T1000 (cell line): ENCODE measurements around the gene OR2V2.
"Not testable (repeated sequence)": the region's sequence is repeated elsewhere in the genome, so short reads cannot be mapped to it uniquely, and the experiment has no call there.

ENCODE experiments used
- DNase-seq: peaks from one replicate; lab custom pipeline; 2025; ENCODE audit warnings: mixed read lengths; lab: John Stamatoyannopoulos, UW

The OR2V2 gene

GRCh38 chr5:181114844-181115778 is 32.3 kb upstream of the OR2V2 start:
- no peak for DNase-seq

DNA sequence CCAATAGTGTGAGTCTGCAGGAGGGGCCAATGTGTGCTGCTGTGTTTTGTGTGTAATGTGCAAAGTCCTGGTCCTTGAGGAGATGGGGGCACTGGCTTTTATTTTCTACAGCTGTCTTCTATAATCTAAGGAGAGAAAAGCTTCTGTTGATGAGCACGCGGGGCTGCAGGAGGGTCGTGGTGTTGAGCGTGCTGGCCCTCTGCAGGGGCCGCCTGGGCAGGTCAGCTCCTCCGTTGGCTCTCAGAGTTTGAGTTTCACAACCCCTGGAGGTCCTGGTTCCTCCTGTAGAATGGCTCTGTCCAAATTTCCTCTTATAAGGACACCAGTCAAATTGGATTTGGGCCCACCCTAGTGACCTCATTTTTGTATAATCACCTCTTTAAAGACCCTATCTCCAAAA is 29.0 kb upstream of the OR2V2 start:
- DNase-seq, result no peak

DNA sequence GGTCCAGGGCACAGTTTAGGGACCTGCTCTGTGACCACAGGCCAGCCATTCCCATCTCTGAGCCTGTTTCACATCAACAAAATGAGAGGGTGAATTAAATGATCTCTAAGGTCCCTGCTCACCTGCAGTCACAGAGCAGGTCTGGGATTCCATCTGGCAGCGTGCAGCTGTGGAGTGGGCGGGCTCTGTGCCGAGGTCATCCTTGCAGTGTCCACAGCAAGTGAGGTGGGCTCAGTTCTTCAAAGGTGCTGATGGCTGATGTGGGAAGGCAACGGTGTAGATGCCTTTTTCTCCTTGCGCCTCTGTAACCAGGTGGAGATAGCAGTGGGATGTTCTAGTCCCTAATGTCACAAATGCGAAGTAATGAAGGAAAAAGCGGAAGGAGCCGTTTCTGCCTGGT is 28.3 kb upstream of the OR2V2 start:
- no peak for DNase-seq

DNA sequence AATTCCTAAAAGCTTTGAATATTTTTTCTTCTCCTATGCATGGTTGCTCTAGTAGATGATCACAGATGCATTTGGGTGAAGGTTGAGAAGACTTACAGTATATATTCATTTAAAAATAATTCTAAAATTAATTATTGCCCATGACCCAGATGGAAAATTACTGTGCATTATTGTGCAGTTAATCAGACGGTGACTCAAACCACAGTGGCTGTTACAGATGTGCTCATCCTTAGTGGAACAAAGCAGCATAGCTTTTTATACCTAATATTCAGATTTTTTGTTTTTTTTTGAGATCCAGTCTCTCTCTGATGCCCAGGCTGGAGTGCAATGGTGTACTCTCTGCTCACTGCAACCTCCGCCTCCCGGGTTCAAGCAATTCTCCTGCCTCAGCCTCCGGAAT is 27.1 kb upstream of the OR2V2 start:
- no peak for DNase-seq

DNA sequence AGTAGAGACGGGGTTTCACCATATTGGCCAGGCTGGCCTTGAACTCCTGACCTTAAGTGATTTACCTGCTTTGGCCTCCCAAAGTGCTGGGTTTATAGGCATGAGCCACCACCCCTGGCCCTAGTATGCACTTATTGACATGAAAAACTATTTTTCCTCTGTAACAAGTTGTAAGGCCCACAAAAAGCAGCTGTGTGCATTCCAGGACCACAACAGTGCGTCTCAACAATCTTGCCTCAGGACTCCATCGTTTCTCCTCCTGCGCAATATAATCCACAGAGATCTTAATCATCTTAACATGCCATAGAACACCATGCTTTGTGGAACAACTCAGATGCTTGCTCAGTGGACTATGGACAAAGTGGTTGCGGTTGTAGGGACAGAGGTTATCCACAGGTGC is 26.6 kb upstream of the OR2V2 start:
- no peak for DNase-seq

DNA sequence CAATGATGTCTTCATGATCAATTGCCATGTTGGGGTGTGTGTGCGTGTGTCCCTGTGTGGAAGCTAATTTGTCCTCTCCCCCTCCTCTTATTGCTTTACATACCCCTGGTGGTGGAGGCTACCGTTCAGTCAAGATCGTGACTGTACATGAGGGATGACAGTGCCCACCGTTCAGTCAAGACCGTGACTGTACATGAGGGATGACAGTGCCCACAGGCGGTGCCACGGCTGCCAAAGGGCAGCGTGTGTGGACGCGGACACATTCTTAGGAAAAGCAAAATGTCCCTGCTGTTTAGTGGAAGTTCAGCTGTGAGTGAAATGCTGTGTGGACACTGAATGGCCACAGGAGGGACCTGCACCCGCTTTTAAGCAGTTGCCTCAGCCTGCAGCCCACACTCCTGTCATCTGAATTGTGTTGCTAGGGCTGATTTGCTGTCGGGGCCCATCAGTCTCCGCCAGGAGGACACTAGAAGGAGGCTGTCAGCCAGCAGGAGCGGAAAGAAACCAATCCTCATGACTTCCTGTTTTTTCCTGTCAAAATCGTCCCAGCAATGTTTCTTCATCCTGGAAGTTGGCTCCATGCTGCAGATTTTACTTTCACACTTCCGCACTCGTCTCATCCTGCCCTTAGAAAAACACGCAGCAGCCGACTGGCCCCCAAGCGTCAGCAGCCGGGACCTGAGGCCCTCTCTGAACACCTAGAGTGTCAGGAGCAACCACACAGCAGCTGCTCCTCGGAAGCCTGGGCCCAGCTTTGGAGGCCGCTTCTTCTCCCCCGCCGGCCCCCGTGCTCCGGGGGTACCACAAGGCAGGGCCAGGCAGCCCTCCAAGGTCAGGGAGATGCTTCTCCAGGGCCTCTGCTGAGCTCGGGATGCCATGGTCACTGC is 25.5 kb upstream of the OR2V2 start:
- no peak for DNase-seq

DNA sequence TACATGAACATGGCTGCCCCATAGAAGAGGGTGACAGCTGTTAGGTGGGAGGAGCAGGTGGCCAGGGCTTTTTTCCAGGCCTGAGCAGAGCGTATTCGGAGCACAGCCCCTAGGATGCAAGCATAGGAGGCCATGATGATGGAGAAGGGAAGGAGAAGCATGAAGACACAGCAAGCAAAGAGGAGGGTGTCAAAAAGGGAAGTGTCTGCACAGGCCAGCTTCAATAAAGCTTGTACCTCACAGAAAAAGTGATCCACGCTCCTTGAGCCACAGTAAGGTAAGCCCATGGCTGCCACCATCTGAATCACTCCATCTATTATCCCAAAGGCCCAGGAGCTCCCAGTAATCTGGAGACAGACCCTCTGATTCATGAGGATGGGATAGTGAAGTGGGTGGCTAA is 22.9 kb upstream of the OR2V2 start:
- no peak for DNase-seq

GRCh38 chr5:181126841-181127240 is 20.5 kb upstream of the OR2V2 start:
- DNase-seq, result no peak

GRCh38 chr5:181127456-181127855 is 19.9 kb upstream of the OR2V2 start:
- no peak for DNase-seq

DNA sequence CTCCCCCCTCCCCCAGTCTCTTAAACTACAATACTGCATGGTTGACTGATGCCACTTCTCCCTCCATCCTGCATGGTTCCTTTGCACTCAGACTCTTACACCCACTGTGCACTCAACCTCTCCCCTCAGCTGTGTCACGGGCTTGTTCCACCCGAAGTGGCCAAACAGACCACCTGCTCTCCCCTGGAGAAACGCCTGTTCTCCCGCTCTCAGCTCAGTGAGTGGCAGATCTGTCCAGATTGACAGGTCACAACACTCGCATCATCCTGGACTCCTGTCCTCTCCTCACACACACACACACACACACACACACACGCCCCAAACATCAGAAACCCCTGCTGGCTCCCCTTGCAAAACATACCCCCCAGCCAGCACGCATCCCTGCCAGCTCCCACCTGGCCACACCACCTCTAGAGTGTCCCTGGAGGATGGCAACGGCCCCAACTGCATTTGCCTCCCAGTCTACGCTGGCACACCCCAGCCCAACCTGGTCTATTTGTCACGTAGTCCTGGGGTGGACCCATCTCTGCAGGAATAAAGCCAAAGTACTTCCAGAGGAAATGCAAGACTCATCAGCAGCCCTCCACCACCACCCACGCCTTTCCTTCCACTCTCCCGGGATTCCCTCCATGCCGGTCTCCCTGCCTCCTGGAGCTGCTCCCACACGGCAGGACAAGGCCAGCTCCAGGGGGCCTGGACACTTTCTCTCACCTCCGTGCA is 19.3 kb upstream of the OR2V2 start:
- DNase-seq, result no peak

DNA sequence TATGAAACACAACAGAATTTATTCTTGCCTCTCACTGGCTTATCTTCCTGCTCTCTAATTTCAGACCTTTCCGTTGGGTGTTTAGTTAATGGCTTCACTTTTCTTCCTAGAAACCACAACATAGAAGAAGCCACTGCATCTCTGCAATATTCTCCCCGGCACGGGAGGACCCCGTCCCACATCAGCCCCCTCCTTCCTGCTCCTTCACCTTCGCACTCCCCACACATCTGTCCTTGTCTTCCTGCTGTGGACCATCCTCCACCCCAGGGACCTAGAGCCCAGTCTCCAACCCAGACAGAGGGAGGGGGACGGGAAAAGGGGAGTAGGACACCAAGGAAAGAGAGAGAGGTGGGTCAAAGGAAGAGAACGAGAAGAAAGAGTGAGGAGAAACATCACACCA is 17.8 kb upstream of the OR2V2 start:
- no peak for DNase-seq

DNA sequence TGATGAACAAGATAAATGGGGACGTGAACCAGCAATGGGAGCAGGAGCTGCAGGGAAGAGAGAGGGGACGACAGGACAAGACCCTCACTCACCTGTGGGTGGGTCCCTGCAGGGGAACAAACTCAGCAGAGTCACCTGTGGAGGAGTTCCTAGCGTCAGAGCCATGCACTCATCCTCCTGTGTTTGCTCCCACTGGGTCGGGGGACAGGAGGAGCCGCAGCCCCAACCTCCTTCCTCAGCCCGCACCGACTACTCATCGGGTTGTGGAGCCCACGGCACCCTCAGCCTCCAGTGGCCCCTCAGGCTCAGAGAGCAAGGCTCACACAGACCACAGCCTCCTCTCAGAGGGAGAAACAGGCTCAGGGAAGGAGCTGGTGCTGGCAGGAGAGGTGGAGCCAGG is 17.3 kb upstream of the OR2V2 start:
- DNase-seq, result not testable (repeated sequence)

DNA sequence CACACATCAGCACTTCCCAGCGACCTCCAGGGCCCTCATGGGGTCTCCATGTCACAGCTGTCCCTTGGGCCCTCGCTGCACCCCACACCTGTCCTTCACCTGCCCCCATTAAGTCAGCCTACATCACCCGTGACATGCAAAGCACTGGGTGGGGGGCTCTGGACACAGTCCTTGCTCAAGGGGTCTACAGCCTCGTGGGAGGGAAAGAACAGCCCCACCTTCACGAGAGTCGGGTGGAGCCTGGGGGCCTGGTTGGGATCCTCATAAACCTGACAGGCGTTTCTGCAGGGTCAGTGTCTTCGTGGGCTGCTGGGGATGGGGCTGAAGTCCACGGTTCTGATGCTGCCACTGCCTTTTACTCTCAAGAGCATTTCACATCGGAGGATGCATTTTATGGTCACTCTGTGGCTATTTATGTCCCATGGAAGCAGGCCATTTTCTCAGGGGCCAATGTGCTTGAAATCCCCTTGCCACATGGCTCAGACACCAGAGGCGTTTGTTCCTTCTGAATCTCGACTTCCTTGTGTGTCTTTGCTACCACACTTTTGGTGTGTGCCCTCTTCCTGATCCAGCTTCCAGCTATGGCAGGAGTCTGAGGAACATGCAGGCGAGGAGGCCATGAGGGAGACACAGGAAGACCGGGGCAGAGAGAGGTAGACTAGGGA is 16.4 kb upstream of the OR2V2 start, which contains the start of gene OR2V1:
OR2V1 (minus strand) TSS at position 338 of the 665 bp plus-strand sequence. CDS start 5,865 bp downstream, outside the sequence.
- no peak for DNase-seq

GRCh38 chr5:181131514-181131913 is 15.9 kb upstream of the OR2V2 start:
- no peak for DNase-seq

DNA sequence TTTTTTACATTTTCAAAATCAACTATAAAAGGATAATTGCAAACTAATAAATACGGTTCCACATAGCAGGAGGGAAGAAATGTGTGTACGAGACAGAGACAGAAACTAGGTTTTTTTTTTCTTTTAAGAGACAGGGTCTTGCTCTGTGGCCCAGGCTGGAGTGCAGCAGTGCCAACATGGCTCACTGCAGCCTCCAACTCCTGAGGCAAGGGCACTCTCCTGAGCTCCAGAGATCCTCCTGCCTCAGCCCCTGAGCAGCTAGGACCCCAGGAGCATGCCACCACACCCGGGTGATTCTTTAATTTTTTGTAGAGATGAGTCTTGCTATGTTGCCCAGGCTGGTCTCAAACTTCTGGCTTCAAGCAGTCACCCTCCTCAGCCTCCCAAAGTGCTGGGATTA is 14.3 kb upstream of the OR2V2 start:
- no peak for DNase-seq

DNA sequence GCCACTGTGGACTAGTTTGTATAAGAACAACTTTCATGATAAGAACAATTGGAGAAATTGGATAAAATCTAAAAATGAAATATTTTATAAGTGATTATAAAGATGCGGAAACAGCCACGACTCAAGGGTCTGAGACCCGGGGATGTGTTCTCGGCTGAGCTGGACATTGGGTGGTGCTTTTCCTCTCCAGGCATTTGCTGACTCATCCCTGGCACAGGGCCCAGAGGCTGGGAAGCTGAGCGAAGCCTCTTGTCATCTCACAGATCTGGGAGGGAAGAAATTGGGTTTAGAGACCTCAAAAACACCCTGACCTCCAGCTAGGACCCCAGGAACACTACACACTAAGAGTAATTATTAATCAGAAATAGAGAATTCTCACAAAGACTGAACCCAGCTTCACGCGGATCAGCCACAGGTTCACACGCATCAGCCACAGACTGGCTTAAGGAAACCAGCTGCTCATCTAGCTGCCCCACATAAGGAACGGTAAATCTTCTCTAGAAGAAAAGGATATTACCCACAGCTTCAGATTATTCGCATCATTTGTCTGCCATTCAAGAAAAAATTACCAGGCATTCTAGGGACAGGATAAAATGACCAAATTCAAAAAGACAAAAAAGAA is 13.7 kb upstream of the OR2V2 start:
- DNase-seq, result no peak

DNA sequence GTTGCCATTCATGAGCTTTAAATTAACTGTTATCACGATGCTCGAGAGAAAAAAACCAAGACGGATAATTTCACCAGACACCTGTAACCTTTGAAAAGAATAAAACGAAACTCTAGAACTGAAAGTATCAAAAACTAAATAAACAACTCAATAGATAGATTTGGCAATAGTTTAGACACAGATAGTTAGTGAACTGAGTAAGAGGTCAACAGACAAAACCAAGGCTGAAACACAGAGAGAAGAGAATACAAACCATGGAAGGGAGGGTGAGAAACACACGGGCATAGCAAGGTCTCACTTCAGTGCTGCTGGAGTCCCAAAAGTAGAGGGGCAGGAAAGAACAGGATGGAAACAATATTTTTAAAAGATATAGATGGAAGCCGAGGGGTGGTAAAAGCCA is 13.1 kb upstream of the OR2V2 start:
- DNase-seq, result no peak

- DNase-seq, result no peak
Observed at GRCh38 chr5:181136361-181136955, 10.9 kb upstream of the OR2V2 start.

- no peak for DNase-seq
Observed at GRCh38 chr5:181138258-181138657, 9.1 kb upstream of the OR2V2 start.

- no peak for DNase-seq
Observed at GRCh38 chr5:181140766-181141165, 6.6 kb upstream of the OR2V2 start.

DNA sequence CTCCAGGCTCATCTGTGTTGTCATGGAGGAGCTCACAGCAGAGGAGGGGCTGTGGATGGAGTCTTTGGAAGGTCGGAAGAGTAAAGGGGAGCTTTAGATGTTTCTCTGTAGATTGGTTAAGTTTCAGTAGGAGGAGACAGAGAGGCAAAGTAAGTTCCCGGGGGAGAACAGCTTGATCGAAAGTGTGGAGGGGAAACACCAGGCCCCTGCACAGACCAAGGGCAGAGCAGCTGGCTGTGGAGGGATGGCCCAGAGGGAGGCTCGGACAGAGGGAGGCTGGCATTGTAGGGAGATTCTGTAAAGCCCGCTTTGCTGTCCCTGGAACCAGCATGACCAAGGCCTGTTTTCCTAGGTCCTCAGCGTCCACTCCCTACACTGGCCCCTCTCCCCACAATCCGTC is 5.3 kb upstream of the OR2V2 start:
- no peak for DNase-seq
